ENCODE data around the gene PRPF31.

PRPF31 gene

DNA sequence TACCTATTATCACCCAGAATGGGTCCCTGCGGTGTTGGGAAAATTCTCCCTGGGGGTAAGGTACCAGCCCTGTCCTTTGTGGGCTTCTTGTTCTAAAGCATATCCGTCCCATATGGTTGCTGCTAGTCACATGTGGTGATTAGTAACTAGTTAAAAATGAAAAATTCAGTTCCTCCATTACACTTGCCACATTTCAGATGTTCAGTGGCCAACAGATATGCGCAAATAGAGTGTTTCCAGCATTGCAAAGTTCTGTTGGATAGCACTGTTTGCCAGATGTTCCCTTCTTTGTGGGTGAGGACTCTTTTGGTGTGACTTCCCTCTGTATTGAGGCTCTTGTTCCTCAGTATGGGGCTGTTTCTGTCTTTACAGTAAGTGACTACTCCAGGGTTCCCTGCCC is 25.8 kb downstream of the PRPF31 start:
- no peak for DNase-seq (ENCODE audit: low spot score)

GRCh38 chr19:54142166-54142780 is 26.7 kb downstream of the PRPF31 start:
- no peak for DNase-seq (ENCODE audit: low spot score)

DNA sequence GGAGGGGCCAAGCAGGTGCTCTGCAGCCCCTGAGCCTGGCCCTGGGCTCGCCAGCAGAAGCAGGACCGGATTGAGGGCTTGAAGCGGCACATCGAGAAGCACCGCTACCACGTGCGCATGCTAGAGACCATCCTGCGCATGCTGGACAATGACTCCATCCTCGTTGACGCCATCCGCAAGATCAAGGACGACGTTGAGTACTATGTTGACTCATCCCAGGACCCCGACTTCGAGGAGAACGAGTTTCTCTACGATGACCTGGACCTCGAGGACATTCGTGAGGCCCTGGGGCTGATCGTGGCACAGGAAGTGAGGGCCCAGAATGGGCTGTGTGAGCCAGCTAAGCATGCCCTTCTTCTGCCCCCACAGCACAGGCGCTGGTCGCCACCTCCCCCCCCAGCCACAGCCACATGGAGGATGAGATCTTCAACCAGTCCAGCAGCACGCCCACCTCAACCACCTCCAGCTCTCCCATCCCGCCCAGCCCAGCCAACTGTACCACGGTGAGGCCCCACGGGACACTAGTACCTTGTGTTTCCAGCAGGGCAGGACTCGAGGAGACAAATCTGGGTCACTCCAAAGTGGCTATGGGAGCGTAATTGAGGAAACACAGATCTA is 30.1 kb downstream of the PRPF31 start:
- no peak for DNase-seq (ENCODE audit: low spot score)

DNA sequence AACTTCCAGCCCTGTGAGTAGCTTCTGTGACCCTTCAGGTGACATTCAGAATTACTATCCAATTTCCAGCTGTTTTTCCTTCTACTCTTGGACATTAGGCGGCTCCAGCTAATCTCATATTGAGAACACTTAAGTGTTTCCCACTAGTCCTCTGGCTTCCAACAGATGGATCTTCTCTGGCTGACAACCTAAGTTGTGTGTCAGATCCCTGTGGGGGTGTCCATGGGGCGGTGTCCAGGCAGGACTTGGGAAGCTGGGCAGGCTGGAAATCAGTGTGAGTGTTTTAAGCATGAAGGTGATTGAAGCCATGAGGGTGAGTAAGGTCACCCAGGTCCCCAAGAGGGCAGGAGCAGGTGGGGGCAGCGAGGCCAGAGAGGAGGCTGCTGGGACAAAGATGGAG is 32.1 kb downstream of the PRPF31 start:
- DNase-seq (ENCODE audit: low spot score) = no peak

DNA sequence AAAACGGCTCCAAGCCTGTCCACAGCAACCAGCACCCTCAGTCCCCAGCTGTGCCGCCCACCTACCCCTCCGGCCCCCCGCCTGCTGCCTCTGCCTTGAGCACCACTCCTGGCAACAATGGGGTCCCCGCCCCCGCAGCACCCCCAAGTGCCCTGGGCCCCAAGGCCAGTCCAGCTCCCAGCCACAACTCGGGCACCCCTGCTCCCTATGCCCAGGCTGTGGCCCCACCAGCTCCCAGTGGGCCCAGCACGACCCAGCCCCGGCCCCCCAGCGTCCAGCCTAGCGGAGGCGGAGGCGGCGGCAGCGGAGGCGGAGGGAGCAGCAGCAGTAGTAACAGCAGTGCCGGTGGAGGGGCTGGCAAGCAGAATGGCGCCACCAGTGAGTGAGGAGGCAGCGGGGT is 32.6 kb downstream of the PRPF31 start:
- no peak for DNase-seq (ENCODE audit: low spot score)

DNA sequence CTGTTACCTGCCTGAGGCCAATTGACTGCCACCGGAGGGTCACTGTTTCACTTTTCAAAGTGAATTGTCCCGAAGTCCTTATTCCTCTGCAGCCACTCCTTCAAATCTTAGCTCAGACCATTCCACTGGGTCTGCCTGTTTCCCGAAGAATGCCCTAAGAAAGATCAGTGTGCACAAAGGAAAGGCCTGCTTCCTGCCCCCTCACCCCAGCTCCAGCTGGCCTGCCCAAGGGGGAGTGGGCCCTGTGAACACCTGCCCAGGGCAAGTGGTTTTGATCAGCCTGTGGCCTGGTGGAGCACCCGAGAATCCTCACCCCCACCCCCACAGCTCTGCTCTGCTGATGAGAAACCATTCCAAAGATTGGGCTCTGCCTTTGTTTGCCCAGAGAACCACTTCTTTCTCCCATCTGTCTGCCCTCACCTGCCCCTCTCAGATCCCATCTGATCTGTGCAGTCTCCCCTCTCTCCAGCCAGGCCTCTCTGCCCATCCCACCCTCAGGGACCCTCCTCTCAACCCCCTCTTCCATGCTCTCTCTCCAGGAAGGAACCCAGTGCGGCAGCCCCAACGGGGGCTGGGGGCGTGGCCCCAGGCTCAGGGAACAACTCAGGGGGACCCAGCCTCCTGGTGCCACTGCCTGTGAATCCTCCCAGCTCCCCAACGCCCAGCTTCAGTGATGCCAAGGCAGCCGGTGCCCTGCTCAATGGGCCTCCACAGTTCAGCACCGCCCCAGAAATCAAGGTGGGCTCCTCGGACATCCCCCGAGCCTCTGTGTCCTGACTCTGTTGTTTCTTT is 33.7 kb downstream of the PRPF31 start:
- no peak for DNase-seq (ENCODE audit: low spot score)

DNA sequence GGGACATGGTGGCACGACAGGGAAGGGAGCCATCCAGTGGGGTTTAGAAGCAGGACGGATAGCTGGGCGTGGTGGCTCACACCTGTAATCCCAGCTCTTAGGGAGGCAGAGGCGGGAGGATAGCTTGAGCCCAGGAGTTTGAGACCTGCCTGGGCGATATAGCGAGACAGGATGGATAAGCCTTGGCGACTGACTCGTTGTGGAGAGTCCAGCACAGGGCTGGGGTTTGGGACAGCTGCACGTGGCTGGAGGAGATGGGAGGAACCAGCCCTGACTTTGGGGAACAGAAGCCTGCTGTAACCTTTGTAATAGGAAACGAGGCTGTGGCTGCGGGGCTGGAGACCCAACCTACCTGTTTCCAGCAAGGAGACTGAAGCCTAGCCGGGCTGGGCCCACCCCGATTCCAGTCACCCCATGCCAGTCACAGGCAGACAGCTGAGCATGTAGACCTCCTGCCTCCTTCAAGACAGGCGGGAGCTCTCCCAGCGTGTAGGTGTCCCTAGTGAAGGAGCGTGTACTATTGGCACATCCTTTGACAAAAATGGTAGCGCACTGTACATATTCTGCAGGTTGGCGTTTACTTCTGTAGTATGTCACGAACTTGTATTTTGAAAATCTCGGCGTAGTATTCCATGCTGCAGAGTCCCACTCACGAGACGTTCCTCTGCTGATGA is 35.9 kb downstream of the PRPF31 start:
- DNase-seq (ENCODE audit: low spot score) = no peak

DNA sequence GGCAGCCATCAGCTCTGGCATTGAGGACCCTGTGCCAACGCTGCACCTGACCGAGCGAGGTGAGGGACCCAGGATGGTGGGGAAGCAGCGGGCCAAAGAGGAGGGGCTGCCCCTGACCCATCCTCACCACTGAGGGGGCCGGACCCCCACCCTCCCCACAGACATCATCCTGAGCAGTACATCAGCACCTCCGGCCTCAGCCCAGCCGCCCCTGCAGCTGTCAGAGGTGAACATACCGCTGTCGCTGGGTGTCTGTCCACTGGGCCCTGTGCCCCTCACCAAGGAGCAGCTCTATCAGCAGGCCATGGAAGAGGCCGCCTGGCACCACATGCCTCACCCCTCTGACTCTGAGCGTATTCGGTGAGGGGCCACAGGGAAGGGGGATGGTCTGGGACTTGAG is 36.7 kb downstream of the PRPF31 start:
- no peak for DNase-seq (ENCODE audit: low spot score)

DNA sequence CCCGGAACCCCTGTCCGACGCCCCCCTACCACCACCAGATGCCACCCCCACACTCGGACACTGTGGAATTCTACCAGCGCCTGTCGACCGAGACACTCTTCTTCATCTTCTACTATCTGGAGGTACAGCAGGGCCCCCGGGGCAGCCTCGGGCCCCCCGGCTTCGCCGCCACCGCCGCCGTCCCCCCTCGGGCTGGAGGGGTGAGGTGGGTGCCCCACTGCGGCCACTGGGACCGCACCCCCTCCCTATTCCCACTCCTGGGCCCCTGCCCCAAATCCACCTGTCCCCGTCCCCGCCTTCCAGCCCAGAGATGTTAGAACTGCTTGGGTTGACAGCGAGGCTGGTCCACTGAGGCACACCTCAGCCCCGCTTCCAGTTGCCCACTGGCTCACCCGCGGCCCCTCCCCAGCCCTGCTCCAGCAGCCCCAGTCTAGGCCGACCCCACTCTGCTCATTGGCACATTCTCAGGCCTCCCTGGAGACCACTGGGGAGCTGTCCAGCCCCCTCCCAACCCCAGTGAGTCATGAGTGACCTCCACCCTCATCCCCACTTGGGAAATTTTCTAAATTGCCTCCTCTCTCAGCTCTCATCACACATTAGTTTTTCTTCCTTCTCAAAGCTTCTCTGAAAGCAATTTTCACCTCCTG is 37.4 kb downstream of the PRPF31 start:
- no peak for DNase-seq (ENCODE audit: low spot score)

DNA sequence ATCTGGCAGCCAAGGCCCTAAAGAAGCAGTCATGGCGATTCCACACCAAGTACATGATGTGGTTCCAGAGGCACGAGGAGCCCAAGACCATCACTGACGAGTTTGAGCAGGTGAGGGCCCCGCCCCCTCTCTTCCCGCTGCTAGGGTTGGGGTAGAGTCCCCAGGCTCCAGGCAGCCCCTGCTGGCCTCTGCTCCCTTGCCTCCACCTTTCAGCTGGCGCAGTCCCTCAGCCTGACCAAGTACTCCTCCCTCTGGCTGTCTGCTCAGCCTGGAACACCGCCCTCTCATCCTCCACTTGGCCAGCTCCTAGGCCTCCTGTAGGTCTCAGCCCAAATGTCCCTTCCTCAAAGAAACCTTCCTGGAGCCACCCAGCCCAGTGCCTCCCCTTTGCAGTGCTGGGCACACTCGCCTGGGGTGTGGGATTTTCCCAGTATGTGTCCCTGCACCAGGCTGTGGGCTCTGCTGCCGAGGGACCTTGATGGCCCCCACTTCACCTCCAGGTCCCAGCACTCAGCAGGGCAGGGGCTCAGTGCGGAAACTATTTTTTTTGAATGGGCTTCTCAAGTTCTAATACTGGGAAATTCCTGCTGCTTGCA is 38.3 kb downstream of the PRPF31 start:
- no peak for DNase-seq (ENCODE audit: low spot score)

DNA sequence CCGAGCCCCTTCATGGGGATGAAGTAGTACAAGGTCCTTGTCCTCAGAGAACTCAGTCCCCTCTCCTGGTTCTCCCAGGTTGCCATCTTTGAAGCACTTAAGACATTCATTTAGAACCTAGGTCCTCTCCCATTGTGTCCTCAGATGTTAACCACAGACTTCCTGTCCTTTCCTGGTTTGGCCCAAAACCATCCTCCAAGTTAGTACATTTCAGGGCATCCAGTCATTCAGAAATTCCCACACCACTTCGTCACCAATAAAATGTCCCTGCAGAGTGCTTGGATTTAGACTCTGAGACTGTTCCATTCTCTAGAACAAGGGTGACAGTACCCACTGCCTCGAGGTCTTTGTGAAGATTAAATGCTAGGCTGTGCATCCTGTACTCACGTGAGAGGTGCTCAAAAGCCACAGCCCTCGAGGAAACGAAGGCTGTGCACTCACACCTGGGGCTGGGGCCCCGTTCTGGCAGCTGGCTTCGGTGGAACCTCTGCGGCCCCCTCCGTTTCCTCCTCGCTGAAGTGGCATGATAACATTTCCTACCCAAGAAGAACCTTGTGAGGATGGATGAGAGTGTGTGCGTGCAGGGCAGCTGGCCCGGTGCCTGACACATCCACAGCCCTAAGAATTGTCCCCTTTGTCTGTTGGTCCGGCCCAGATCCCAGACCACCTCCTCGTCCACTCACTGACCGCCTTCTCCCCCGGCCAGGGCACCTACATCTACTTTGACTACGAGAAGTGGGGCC is 39.2 kb downstream of the PRPF31 start:
- no peak for DNase-seq (ENCODE audit: low spot score)

DNA sequence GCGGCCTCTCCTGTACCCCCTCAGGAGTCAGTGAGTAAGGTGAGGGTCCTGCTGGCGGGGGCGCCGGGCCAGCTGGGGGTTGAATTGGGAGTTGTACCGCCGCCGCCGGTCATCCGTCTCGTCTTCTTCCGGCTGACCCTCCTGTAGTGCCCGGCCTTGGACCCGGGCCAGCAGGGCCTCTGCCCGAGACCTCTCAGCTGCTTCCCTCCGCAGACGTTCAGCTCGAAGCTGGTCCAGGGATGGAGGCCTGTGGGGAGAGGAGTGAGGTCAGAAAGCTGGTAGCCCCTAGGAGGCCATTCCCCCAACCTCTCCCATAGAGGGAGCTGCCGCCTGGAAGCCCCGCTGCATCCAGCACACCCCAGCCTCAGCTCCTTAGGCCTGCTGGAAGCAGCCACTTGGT is 40.1 kb downstream of the PRPF31 start:
- no peak for DNase-seq (ENCODE audit: low spot score)

GRCh38 chr19:54156490-54156889 is 40.9 kb downstream of the PRPF31 start:
- no peak for DNase-seq (ENCODE audit: low spot score)

DNA sequence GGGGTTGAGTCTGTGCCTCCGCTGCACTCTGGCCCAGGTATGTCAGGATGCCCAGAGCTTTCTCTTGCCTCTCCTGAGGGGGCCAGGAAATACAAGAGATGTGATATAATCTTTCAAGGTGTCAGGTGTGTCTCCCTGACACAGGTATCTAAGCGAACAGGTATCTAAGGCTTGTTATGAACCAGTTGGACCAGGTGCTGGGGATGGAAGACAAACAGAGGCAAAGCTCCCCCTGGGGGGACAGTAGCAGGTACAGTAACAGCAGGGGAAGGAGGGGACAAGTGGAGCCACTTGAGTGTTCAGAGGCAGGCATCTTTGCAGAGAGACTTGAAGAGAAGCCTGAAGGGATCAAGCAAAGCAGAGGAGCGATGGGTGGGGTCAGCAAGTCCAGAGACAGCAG is 41.4 kb downstream of the PRPF31 start:
- DNase-seq (ENCODE audit: low spot score) = no peak

- peak; percentile 27 for DNase-seq (ENCODE audit: low spot score)
These were observed 43.3 kb downstream of the PRPF31 start for GRCh38 chr19:54158812-54159351.

DNA sequence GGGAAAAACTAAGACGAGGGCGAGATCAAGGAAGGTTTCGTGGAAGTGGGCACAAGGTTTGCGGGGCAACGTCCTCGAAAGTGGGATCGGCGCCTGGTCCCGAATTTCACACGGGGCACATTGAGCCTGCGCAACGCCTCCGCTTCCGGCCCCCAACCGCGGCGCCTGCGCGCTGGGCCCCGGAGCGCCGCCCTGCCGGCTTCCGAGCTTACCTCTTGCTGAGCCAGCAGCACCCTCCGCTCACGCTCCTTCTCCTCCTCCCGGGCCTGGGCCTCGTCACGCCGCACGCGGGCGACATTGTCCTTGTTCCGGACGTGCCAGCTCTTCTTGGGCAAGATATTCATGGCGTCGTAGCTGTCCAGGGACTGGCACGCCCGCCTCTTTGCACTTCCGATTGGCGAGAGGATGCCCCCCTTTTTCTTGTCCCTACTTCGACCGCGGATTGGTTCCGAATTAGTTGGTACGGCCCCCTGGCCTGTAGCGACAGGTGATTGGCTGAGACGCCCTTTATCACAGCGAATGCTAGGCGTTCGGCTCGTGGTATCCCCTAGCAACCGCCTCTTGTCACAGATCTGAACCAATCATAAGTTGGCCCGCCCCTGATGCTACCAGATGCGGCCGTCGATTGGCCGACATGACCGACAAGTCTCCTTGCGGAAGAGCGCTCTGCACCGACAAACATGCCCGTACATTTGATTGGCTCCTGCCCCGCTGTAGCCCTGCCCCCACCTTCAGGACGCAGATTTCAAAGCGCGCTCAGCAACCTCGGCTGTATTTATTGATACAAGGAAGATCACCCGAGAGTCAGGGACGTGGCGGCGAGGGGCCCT is 44.0 kb downstream of the PRPF31 start, which contains the start of gene LENG1:
TSS of gene LENG1 (minus strand) at position 370 of the 830 bp plus-strand sequence. CDS start at position 344, 26 bp downstream.
- peak; percentile 100 for DNase-seq (ENCODE audit: low spot score)

DNA sequence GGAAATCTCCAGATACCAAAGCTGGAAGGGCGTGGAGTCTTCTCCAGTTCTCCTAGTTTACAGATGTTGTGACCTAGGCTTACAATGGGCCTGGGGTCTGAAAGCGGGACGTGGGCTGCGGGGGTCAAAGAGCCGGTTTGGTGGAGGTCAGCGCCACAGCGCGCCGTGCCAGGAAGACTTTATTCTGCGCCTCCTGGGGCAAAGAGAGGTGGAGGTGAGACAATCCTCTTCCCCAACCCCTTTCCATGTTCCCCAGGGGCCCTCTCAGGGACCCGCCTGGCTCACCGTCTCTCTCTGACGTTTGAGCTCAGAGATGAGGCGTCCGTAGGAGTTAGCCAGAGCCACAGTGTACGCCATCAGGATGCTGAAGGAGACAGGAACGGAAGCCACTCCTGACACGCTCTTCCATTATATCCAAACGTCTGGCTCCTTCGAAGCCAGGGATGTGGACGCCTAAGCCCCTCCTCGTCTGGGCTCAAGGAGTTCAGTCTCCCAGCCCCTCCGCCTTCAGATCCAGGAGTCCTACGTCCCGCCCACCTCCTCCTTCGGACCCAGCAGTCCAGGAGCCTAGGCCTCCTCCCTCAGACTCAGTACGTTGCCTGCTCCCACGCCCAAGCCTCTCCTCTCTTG is 44.7 kb downstream of the PRPF31 start:
- DNase-seq (ENCODE audit: low spot score) = no peak

GRCh38 chr19:54160854-54161253 is 45.3 kb downstream of the PRPF31 start:
- DNase-seq (ENCODE audit: low spot score) = no peak

GRCh38 chr19:54162241-54162805 is 46.8 kb downstream of the PRPF31 start:
- DNase-seq (ENCODE audit: low spot score) = peak; percentile 57

Data from globus pallidus (tissue), 1 donor.